HG03097 (cell line): ENCODE results near the gene FAM13B.
"Not testable (repeated sequence)": the region's sequence is repeated elsewhere in the genome, so short reads cannot be mapped to it uniquely, and the experiment has no call there.

Experiments
- ATAC-seq: cut with Tn5 transposase; IDR thresholded peaks from one replicate; pipeline ENCODE4 v1.9.1; 2021; ENCODE audit not compliant: unreplicated experiment, low FRiP score

Gene FAM13B

DNA sequence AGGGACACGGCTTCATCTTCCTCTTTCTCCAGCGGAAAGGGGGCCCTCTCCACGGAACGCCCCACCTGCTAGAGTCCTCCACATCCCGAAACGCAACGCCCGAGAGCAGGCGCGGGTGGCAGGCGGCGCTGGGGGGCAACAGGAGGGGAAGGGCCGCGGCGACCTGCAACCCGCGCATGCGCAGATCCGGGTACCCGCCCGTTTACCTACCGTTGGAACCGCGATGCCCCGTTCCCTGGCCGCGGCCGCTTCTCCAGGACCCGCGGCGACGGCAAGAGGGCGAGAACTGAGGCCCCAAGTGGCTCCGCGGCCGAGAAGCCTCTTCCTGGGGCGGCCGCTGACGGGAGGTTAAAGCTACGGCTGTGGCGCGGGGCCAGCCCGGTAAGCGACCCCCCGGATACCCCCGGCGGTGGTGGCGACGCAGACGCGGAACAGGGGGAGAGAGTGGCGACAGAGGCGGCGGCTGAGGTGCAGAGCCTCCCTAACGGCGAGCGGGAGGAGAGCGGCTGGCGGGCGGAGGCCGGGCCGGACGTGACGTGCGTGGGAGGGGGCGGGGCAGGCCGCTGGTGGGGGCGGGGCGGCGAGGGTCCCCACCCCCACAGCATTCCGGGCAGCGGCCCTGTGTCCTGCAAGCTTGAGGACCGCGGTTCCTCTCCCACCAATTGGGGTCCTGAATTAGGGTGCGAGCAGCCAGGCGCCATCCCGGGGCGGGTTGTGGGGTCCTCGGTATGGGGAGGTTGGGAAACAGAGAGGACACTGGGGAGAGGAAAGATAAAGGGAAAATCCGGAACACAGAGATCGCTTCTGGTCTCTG, at the start of gene FAM13B:
Gene FAM13B, minus strand, starts transcription at position 508 of the 814 bp plus-strand sequence. CDS start 13,968 bp downstream, outside the sequence.
- ATAC-seq = peak; percentile 50

GRCh38 chr5:138082033-138082432, 49.2 kb upstream of the FAM13B start:
- no peak for ATAC-seq

DNA sequence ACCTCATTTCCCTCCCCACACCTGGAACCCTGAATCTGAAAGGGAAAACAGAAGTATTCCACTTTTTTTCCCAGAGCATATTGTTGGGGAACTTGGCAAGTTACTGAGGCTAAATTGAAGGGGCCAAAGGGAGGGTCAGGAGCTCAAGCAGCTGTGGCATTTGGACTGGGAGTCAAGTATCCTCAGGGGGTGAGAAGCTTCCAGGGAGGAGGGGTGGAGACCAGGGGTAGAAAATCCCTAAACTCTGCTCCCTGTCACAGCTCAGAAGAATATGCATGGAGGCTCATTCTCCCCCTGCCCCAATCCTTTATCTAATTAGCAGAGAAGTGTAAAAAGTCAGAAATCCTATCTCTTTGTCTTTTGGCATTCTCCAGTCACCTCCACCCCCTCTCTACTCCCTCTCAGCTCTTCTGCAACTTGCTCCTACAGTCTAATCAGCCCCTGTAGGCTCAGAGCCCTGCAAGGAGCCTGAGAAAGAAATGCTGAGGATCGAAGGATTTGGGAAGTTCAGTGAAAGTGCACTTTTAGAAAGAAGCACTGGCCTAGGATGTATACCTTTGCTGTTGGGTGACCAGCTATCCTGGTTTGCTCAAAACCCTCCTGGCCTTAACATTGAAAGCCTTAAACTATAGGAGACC, 45.2 kb upstream of the FAM13B start:
- no peak for ATAC-seq

- no peak for ATAC-seq
These were observed 44.3 kb upstream of the FAM13B start for GRCh38 chr5:138077064-138077696.

DNA sequence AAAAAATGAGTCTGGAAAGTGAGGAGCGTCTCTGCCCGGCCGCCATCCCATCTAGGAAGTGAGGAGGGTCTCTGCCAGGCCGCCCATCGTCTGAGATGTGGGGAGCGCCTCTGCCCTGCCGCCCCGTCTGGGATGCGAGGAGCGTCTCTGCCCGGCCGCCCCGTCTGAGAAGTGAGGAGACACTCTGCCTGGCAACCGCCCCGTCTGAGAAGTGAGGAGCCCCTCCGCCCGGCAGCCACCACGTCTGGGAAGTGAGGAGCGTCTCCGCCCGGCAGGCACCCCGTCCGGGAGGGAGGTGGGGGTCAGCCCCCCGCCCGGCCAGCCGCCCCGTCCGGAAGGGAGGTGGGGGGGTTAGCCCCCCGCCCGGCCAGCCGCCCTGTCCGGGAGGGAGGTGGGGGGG, 37.1 kb upstream of the FAM13B start:
- not testable (repeated sequence) for ATAC-seq

GRCh38 chr5:138068742-138069600, 36.1 kb upstream of the FAM13B start:
- no peak for ATAC-seq

- ATAC-seq = no peak
These were observed 35.1 kb upstream of the FAM13B start for GRCh38 chr5:138067945-138068344.

GRCh38 chr5:138065102-138065501, 32.2 kb upstream of the FAM13B start:
- ATAC-seq = no peak

DNA sequence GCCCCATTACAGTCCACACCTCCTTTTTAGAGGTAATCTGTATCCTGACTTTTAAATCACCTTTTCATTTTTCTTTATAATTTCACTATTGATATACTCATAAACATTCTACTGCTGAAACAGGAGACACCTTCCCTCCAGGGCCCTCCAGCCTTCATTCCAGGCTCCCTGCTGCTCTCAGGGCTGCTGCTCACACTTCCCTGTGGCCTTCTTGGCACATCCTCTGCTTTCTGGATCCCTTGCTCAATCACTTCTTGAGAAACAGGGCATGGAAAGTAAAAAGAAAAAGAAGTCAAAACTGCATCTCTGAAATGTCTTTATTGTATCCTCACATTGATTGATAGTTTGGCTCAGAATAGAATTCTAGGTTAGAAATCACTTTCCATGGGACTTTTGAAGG, 31.6 kb upstream of the FAM13B start:
- no peak for ATAC-seq

DNA sequence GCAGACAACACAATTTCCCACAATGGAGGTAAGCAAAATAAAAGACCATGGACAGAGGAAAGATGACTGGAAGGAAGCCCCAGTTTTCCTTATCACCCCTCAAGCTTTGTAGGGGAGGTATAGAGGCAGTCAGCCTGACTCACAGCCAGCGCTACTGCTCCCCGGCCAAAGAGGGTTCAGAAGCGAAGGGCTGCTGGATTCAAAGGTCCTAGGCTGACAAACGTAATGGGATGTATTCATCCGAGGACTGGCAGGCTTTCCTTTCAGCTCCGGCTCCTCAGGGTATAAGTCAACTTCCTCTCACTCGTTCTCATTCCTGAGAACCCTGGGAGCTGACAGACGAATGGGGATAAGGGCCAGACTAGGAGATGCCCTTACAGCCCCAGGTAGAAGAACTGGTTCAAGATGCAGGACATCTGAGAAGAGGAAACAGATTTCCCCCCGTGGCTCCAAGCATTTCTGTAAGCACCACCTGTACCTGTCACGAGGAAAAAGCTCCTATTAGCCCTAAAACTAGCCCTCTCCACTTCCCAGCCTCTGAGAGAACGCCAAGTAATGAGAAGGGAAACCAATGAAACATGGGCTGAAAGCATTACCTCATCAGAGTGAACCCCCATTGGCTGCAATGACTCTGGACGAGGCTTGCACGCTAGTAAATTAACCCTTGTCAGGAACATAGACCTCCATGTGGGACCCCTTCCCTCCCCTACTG, 22.1 kb upstream of the FAM13B start:
- no peak for ATAC-seq

GRCh38 chr5:138054206-138054605, 21.3 kb upstream of the FAM13B start:
- no peak for ATAC-seq

GRCh38 chr5:138053554-138053953, 20.7 kb upstream of the FAM13B start:
- ATAC-seq = no peak

GRCh38 chr5:138052718-138053117, 19.8 kb upstream of the FAM13B start:
- ATAC-seq = not testable (repeated sequence)

DNA sequence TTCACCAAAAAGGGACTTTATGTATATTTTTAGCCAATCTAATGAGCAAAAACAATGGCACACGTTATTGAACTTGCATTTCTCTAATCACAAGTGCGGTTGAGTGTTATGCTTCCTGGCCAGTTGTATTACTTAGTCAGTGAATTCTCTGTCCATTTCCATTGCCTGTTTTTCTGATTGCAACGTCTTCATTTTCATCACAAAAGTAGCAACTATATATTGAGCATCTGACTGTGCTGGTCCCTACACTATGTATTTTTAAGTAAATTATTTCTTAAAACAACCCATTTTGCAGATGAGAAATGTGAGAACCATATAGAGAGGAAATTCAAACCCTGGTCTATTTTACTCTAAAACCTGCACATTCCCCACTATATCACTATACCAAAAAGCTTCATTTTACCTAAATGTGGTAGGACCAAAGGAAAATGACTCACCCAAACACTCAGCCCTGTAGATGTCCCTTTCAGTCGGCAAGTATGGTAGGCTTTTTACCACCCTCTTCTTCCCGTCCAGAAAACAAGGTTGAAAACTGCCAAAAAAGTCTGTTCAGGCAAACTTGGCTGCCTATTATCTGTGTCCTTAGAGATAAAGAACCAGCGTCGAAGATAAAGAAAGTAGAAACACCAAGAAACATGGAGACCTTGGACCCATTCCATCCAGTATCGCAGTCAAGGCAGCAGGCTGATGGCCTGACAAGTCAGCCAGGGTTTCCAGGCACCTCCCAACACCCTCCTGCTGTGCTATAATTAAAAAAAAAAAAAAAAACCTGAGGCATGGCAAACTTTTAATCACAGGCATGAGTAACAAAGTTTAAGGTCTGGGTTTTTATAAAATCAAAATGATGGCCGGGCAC, 18.8 kb upstream of the FAM13B start:
- ATAC-seq = no peak

DNA sequence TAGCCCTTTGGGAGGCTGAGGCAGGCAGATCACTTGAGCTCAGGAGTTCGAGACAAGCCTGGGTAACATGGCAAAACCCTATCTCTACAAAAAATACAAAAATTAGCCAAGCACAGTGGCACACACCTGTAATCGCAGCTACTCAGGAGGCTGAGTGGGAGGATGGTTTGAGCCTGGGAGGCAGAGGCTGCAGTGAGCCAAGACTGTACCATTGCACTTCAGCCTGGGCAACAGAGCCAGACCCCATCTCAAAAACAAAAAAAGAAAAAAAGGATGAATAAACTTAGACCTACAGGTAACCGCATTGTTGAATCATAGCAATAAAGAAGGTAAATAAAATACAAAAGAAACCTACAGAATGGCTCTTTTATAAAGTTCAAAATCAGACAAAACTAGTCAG, 12.4 kb upstream of the FAM13B start:
- ATAC-seq = not testable (repeated sequence)

DNA sequence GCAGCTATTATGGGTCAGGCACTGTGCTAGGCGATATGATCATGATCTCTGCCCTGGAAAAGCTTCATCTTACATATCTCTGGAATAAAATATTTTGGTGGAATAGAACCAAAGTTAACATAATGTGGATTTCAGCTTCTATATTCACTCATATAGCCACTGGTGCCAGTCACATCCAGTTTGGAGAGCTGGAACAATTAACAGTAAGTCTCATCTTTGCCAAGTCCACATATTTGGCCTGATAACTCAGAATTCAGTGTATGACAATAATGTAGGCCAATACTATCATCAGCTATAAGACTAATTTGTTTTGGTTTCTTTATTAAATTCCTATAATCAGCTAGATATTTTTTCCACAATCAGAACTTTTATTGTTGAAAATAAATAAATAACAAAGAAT, 5.9 kb upstream of the FAM13B start:
- ATAC-seq = no peak

- ATAC-seq = no peak
These were observed 5.2 kb upstream of the FAM13B start for GRCh38 chr5:138037907-138038633.

- no peak for ATAC-seq
These were observed 4.4 kb upstream of the FAM13B start for GRCh38 chr5:138037271-138037670.
